ENCODE measurements around the gene MACROD2. TPM values are rescaled to one million over a fixed set of nuclear protein-coding genes. Genes with fewer than 3 reads are reported as not detected.
"Not testable (repeated sequence)": the region's sequence is repeated elsewhere in the genome, so short reads cannot be mapped to it uniquely, and the experiment has no call there.

Gene MACROD2
- total RNA-seq, 2 donors from 2014 or later, result 8.3 to 21.8 TPM

DNA sequence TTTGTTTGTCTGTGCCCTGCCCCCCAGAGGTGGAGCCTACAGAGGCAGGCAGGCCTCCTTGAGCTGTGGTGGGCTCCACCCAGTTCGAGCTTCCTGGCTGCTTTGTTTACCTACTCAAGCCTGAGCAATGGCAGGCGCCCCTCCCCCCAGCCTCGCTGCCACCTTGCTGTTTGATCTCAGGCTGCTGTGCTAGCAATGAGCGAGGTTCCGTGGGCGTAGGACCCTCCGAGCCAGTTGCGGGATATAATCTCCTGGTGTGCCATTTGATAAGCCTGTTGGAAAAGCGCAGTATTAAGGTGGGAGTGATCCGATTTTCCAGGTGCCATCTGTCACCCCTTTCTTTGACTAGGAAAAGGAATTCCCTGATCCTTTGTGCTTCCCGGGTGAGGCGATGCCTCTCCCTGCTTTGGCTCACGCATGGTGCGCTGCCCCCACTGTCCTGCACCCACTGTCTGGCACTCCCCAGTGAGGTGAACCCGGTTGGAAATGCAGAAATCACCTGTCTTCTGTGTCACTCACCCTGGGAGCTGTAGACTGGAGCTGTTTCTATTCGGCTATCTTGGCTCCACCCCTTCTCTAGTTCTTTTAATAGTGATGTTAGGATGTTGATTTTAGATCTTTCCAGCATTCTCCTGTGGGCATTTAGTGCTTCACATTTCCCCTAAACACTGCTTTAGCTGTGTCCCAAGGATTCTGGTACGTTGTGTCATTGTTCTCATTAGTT lies 471.9 kb downstream of the MACROD2 start:
- intact Hi-C loops (cut with DNase I); H3K27ac ChIP-seq; H3K4me3 ChIP-seq; H3K4me1 ChIP-seq; H3K27me3 ChIP-seq; H3K36me3 ChIP-seq (replicated peaks in 1 of 2; ENCODE audit: insufficient read depth in 1 of 2, low read depth in 2 of 2); H3K9me3 ChIP-seq; ATAC-seq: not testable (repeated sequence)
- peak; percentile 29 to 69 (median 40) for DNase-seq
- WGBS, 2 donors, result 77 to 83% methylated on average over 16 to 17 of the region's 17 CpGs
- TF ChIP-seq POLR2A (IDR thresholded peaks at IDR 0.05), result peak in 1 of 3 donors; percentile 6

DNA sequence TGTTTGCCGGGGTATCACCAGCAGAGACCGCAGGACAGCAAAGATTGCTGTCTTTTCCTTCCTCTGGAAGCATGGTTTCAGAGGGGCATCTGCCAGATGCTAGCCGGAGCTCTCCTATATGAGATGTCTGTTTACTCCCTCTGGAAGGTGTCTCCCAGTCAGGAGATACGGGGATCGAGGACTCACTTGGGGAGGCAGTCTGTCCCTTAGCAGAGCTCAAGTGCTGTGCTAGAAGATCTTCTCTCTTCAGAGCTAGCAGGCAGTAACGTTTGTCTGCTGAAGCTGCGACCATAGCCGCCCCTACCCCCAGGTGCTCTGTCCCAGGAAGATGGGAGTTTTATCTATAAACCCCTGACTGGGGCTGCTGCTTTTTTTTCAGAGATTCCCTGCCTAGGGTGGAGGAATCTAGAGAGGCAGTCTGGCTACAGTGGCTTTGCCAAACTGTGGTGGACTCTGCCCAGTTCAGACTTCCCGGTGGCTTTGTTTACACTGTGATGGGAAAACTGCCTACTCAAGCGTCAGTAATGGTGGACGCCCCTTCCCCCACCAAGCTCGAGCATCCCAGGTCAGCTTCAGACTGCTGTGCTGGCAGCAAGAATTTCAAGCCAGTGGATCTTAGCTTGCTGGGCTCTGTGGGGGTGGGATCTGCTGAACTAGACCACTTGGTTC lies 475.0 kb downstream of the MACROD2 start:
- ATAC-seq, result peak; percentile 64

DNA sequence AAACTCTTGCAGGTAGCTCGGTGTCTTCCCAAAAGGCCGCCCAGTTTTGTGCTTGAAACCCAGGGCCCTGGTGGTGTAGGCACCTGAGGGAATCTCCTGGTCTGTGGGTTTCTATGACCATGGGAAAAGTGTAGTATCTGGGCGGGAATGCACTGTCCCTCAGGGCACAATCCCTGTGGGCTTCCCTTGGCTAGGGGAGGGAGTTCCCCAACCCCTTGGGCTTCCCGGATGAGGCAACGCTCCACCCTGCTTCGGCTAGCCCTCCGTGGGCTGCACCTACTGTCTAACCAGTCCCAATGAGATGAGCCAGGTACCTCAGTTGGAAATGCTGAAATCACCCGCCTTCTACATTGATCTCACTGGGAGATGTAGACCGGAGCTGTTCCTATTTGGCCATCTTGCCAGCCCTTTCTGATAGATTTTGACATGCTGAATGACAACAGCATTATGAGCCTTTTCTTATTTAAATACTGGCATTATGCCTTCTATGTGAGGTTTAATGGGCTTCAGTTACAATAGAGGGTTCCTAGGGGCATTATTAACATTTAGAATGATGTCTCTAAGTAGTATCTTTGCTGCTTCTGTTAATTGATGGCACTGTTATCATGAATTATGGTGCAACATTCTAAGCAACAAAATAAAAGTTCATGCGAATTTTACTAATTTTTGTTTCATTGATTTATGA lies 475.8 kb downstream of the MACROD2 start:
- no peak overlapping the region for H3K4me3 ChIP-seq
- WGBS, 2 donors, result 86 to 95% methylated on average over 9 to 10 of the region's 10 CpGs
- H3K27ac ChIP-seq, result no peak overlapping the region
- no peaks in the 10 kb centered on the region for H3K36me3 ChIP-seq (replicated peaks in 1 of 2; ENCODE audit: insufficient read depth in 1 of 2, low read depth in 2 of 2)
- peaks cover 5% of the 10 kb centered on the region for H3K4me1 ChIP-seq
- ATAC-seq (no peak), DNase-seq (no peak)
- intact Hi-C loops (cut with DNase I), result no loop called here
- TF ChIP-seq POLR2A (IDR thresholded peaks at IDR 0.05), result no peak
- TF ChIP-seq, protein P1, sequence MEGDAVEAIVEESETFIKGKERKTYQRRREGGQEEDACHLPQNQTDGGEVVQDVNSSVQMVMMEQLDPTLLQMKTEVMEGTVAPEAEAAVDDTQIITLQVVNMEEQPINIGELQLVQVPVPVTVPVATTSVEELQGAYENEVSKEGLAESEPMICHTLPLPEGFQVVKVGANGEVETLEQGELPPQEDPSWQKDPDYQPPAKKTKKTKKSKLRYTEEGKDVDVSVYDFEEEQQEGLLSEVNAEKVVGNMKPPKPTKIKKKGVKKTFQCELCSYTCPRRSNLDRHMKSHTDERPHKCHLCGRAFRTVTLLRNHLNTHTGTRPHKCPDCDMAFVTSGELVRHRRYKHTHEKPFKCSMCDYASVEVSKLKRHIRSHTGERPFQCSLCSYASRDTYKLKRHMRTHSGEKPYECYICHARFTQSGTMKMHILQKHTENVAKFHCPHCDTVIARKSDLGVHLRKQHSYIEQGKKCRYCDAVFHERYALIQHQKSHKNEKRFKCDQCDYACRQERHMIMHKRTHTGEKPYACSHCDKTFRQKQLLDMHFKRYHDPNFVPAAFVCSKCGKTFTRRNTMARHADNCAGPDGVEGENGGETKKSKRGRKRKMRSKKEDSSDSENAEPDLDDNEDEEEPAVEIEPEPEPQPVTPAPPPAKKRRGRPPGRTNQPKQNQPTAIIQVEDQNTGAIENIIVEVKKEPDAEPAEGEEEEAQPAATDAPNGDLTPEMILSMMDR (IDR thresholded peaks at IDR 0.05), result no peak
- no peaks in the 10 kb centered on the region for H3K9me3 ChIP-seq
- H3K27me3 ChIP-seq, result no peaks in the 10 kb centered on the region

More for the DNA sequence above, 475.0 kb downstream of the MACROD2 start:
- Histone ChIP-seq H3K27ac (no peak overlapping the region), H3K4me1 (peaks cover 5% of the 10 kb centered on the region), H3K27me3 (no peaks in the 10 kb centered on the region), H3K9me3 (no peaks in the 10 kb centered on the region), H3K36me3 (replicated peaks in 1 of 2; ENCODE audit: insufficient read depth in 1 of 2, low read depth in 2 of 2) (no peaks in the 10 kb centered on the region), H3K4me3 (no peak overlapping the region)
- intact Hi-C loops (cut with DNase I), result no loop called here
- TF ChIP-seq, protein P1 (IDR thresholded peaks at IDR 0.05), result no peak
- TF ChIP-seq POLR2A (IDR thresholded peaks at IDR 0.05), result no peak
- DNase-seq, result peak; percentile 49 to 76 (median 70)
- 28 to 35% methylated on average over 10 to 12 of the region's 12 CpGs for WGBS, 2 donors

DNA sequence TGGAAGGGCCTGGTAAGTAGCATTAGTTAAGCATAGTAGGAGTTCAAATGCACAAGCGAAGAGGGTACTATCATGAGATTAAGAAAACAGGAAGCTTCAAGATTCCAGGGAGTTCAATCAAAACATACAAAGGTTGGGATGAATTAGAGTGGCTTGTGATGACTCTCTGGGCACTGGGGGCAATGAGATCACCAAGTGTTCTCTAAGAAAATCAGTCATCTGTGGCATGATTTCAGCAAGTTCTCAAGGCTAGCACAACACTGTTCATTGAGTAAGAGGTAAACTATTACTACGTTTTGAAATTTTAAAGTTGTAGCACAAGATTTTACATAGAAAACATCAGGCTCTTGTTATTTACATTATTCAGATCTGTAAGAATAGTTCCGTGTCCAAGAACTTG lies 481.8 kb downstream of the MACROD2 start:
- Histone ChIP-seq H3K9me3 (no peaks in the 10 kb centered on the region), H3K27ac (no peak overlapping the region), H3K4me3 (no peak overlapping the region), H3K36me3 (replicated peaks in 1 of 2; ENCODE audit: insufficient read depth in 1 of 2, low read depth in 2 of 2) (no peaks in the 10 kb centered on the region), H3K4me1 (no peaks in the 10 kb centered on the region), H3K27me3 (no peaks in the 10 kb centered on the region)
- DNase-seq, result no peak
- intact Hi-C loops (cut with DNase I), result no loop called here
- no peak for ATAC-seq
- WGBS, 2 donors, result 78 to 82% methylated on average over 3 of the region's 3 CpGs
- TF ChIP-seq, protein P1 (IDR thresholded peaks at IDR 0.05), result no peak
- TF ChIP-seq POLR2A (IDR thresholded peaks at IDR 0.05), result no peak

DNA sequence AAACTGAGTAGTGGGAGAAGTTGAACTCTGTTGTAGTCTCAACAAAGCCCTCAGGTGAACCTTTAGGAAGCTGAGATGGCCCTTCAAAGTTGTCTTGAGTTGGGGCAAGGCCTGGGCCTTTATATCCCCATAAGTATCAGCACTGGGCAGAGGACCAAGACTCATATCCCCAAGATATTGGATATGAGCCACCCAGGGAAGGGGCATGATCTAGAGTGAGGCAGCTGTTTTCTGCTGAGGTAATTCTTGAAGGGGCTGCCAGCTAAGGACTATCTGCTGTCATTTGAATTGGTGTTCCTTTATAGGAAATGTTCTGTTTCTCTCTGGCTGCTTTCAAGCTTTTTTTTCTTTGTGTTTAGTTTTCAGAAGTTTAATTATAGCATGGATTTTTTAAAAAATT lies 482.8 kb downstream of the MACROD2 start:
- Histone ChIP-seq H3K36me3 (replicated peaks in 1 of 2; ENCODE audit: insufficient read depth in 1 of 2, low read depth in 2 of 2) (no peaks in the 10 kb centered on the region), H3K4me3 (no peak overlapping the region), H3K4me1 (no peaks in the 10 kb centered on the region), H3K27ac (no peak overlapping the region), H3K27me3 (no peaks in the 10 kb centered on the region), H3K9me3 (no peaks in the 10 kb centered on the region)
- DNase-seq, result no peak
- intact Hi-C loops (cut with DNase I), result no loop called here
- ATAC-seq, result no peak
- TF ChIP-seq, protein P1 (IDR thresholded peaks at IDR 0.05), result no peak
- no peak for TF ChIP-seq POLR2A (IDR thresholded peaks at IDR 0.05)

Measured in body of pancreas (tissue), 4 donors.